Hepatocyte (in vitro differentiated cells): Measurements from ENCODE around the gene KASH5. TPM values are rescaled to one million over a fixed set of nuclear protein-coding genes. Genes with fewer than 3 reads are reported as not detected.

Experiments
- DNase-seq: peaks from one replicate; pipeline ENCODE4 v3.0.0-alpha.2; 2016; ENCODE audit warnings: low spot score
- H2AFZ ChIP-seq: fragments of 200-600 bp; sonication (generic); 2 replicates; pipeline ENCODE4 v1.6.0; 2016; ENCODE audit warnings: antibody characterized with exemption, mild to moderate bottlenecking
- H3K27ac ChIP-seq: fragments of 200-600 bp; sonication (generic); 2 replicates; pipeline ENCODE4 v1.5.1; 2016; ENCODE audit warnings: mild to moderate bottlenecking
- H3K27me3 ChIP-seq: fragments of 200-600 bp; sonication (generic); 2 replicates; pipeline ENCODE4 v1.6.1; 2016
- H3K36me3 ChIP-seq: fragments of 200-600 bp; sonication (generic); replicated peaks from 2 replicates; pipeline ENCODE4 v1.5.1; 2016; ENCODE audit warnings: low read depth; ENCODE audit not compliant: insufficient read depth
- H3K4me1 ChIP-seq: fragments of 200-600 bp; sonication (generic); 2 replicates; pipeline ENCODE4 v1.5.1; 2016; ENCODE audit warnings: mild to moderate bottlenecking, moderate library complexity; ENCODE audit not compliant: insufficient read depth
- H3K4me2 ChIP-seq: fragments of 200-600 bp; sonication (generic); 2 replicates; pipeline ENCODE4 v1.6.0; 2016
- H3K4me3 ChIP-seq: fragments of 200-600 bp; sonication (generic); 2 replicates; pipeline ENCODE4 v1.5.1; 2016; ENCODE audit warnings: mild to moderate bottlenecking
- H3K79me2 ChIP-seq: fragments of 200-600 bp; sonication (generic); 2 replicates; pipeline ENCODE4 v1.6.0; 2017; ENCODE audit warnings: mild to moderate bottlenecking
- H3K9me2 ChIP-seq: fragments of 200-600 bp; sonication (generic); replicated peaks from 2 replicates; pipeline ENCODE4 v1.6.0; 2017; ENCODE audit warnings: mild to moderate bottlenecking; ENCODE audit not compliant: insufficient read depth
- H3K9me3 ChIP-seq: fragments of 200-600 bp; sonication (generic); 2 replicates; pipeline ENCODE4 v1.5.1; 2016; ENCODE audit warnings: low read depth, mild to moderate bottlenecking
- H4K20me1 ChIP-seq: fragments of 200-600 bp; sonication (generic); 2 replicates; pipeline ENCODE4 v1.6.0; 2016; ENCODE audit warnings: mild to moderate bottlenecking; ENCODE audit not compliant: insufficient read depth, poor library complexity, severe bottlenecking
- CTCF ChIP-seq: fragments of 200-600 bp; sonication (generic); IDR thresholded peaks from 2 replicates; pipeline ENCODE4 v1.5.1; 2016; ENCODE audit warnings: antibody characterized with exemption, mild to moderate bottlenecking; ENCODE audit not compliant: poor library complexity
- EZH2 ChIP-seq: fragments of 200-600 bp; sonication (generic); IDR thresholded peaks from 2 replicates; pipeline ENCODE4 v1.6.1; 2016; ENCODE audit warnings: antibody characterized with exemption, mild to moderate bottlenecking, borderline replicate concordance
- EZH2phosphoT487 ChIP-seq: fragments of 200-600 bp; sonication (generic); IDR thresholded peaks from one replicate; pipeline ENCODE4 v1.6.1; 2018; ENCODE audit warnings: antibody characterized with exemption, mild to moderate bottlenecking, low read depth, moderate library complexity; ENCODE audit not compliant: unreplicated experiment, severe bottlenecking
- WGBS: methylation state at CpG from one replicate; pipeline ENCODE4 v1.1.6; 2016; ENCODE audit warnings: low lambda C conversion rate; ENCODE audit errors: missing lambda C conversion rate; 5-methylcytosine and 5-hydroxymethylcytosine counted together
- polyA plus RNA-seq: library from polyadenylated mRNA; unstranded; fragments of >200 nt; fragmentation: Nextera tagmentation; extraction: Ambion mirVana; gene quantifications from 2 replicates; pipeline ENCODE4 v1.2.1, GENCODE V29; 2016
- total RNA-seq: library from RNA; depleted of rRNA; stranded (reverse); fragments of >200 nt; gene quantifications from 2 replicates; pipeline ENCODE4 v1.2.3, GENCODE V29; 2014

The KASH5 gene
- total and polyA plus RNA-seq, 2 experiments from 2014 or later = not detected

- Histone ChIP-seq H2AFZ (no peak overlapping the region), H3K9me3 (no peaks in the 10 kb centered on the region), H3K9me2 (no peaks in the 10 kb centered on the region), H3K4me3 (no peak overlapping the region), H3K79me2 (no peaks in the 10 kb centered on the region), H3K4me2 (no peak overlapping the region), H4K20me1 (no peaks in the 10 kb centered on the region), H3K27ac (no peak overlapping the region), H3K27me3 (peaks cover 29% of the 10 kb centered on the region), H3K4me1 (no peaks in the 10 kb centered on the region), H3K36me3 (no peaks in the 10 kb centered on the region)
- no peak for TF ChIP-seq EZH2phosphoT487
- TF ChIP-seq EZH2 = no peak
- no peak for TF ChIP-seq CTCF
- WGBS = 87% methylated on average over 3 of the region's 3 CpGs
- DNase-seq = no peak
These were observed 26.2 kb downstream of the KASH5 start for GRCh38 chr19:49414256-49414655.

DNA sequence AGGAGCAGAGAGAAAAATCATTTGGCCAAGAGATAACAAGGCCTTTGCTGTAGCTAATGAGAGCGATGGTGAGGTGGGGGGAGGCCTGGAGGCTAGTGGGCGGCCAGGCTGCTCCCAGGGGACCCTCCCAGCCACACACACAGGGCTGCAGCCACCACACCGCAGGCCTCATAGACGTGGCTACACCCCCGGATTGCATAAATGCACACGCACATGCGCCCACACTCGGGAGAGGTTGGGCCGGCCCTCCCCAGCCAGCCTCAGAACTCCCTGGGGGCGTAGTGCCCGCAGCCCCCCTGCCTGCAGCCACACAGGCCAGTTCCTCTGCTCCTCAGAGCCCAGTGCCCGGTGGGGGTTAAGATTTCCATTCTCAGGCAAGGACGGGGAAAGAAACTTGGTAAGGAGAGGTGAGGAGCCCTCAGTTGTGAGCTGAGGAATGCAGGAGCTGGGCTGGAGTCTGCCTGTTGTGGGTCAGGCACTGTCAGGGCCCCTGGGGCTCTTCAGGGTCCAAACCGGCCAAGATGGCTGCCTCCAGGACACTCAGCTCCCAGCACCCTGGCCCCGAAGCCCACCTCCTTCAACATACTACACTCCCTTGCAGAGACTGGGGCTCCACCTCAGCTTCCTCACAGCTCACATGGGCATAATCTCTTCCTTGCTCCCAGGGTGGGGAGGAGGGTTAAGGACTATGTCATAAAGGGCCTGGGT, 27.2 kb downstream of the KASH5 start:
- Histone ChIP-seq H3K36me3 (no peaks in the 10 kb centered on the region), H3K27ac (no peak overlapping the region), H3K9me3 (no peaks in the 10 kb centered on the region), H2AFZ (no peak overlapping the region), H3K9me2 (no peaks in the 10 kb centered on the region), H3K79me2 (no peaks in the 10 kb centered on the region), H3K4me2 (no peak overlapping the region), H3K27me3 (peaks cover 39% of the 10 kb centered on the region), H4K20me1 (no peaks in the 10 kb centered on the region), H3K4me1 (no peaks in the 10 kb centered on the region), H3K4me3 (no peak overlapping the region)
- WGBS = 75% methylated on average over 15 of the region's 15 CpGs
- TF ChIP-seq EZH2 = no peak
- TF ChIP-seq CTCF = no peak
- no peak for TF ChIP-seq EZH2phosphoT487
- no peak for DNase-seq

- Histone ChIP-seq H3K4me2 (no peak overlapping the region), H3K9me3 (no peaks in the 10 kb centered on the region), H3K4me3 (no peak overlapping the region), H3K36me3 (no peaks in the 10 kb centered on the region), H3K27me3 (peaks cover 45% of the 10 kb centered on the region), H4K20me1 (no peaks in the 10 kb centered on the region), H3K9me2 (no peaks in the 10 kb centered on the region), H3K27ac (no peak overlapping the region), H3K4me1 (no peaks in the 10 kb centered on the region), H2AFZ (no peak overlapping the region), H3K79me2 (no peaks in the 10 kb centered on the region)
- 94% methylated on average over 2 of the region's 2 CpGs for WGBS
- TF ChIP-seq EZH2 (no peak), CTCF (no peak), EZH2phosphoT487 (no peak)
- DNase-seq = no peak
These were observed 27.8 kb downstream of the KASH5 start for GRCh38 chr19:49415810-49416200.
